ENCODE results near the gene KDM7A.
"Not testable (repeated sequence)": the region's sequence is repeated elsewhere in the genome, so short reads cannot be mapped to it uniquely, and the experiment has no call there.

DNA sequence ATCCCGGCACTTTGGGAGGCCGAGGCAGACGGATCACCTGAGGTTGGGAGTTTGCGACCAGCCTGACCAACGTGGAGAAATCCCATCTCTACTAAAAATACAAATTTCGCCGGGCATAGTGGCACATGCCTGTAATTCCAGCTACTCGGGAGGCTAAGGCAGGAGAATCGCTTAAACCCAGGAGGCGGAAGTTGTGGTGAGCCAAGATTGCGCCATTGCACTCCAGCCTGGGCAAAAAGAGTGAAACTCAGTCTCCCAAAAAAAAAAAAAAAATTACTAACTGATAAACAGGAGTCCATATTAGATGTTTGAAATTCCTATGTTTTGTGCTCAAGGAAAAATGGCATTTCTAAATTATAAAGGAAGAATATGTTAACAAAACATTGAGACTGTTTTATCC, 14.7 kb downstream of the KDM7A start:
- not testable (repeated sequence) for TF ChIP-seq RCOR1 (IDR thresholded peaks at IDR 0.05; ENCODE audit: low read depth, low read length); EHMT2 (IDR thresholded peaks at IDR 0.05; ENCODE audit: low read depth); CEBPB (IDR thresholded peaks at IDR 0.05); FOSL2 (IDR thresholded peaks at IDR 0.05); FOSL2 (CRISPR knock-in tag; IDR thresholded peaks at IDR 0.05); MYC (IDR thresholded peaks at IDR 0.05; ENCODE audit: borderline replicate concordance, low read length); MAFK (IDR thresholded peaks at IDR 0.05; ENCODE audit: partially characterized antibody); SMC3 (IDR thresholded peaks at IDR 0.05); POLR2A (IDR thresholded peaks at IDR 0.05; ENCODE audit: low read length); POLR2AphosphoS2 (conservative IDR thresholded peaks at IDR 0.05; ENCODE audit: low read length); EP300 (IDR thresholded peaks at IDR 0.05); RAD21 (conservative IDR thresholded peaks at IDR 0.05 in 1 of 2, IDR thresholded peaks at IDR 0.05 in 1 of 2)
- TF ChIP-seq, protein P1, sequence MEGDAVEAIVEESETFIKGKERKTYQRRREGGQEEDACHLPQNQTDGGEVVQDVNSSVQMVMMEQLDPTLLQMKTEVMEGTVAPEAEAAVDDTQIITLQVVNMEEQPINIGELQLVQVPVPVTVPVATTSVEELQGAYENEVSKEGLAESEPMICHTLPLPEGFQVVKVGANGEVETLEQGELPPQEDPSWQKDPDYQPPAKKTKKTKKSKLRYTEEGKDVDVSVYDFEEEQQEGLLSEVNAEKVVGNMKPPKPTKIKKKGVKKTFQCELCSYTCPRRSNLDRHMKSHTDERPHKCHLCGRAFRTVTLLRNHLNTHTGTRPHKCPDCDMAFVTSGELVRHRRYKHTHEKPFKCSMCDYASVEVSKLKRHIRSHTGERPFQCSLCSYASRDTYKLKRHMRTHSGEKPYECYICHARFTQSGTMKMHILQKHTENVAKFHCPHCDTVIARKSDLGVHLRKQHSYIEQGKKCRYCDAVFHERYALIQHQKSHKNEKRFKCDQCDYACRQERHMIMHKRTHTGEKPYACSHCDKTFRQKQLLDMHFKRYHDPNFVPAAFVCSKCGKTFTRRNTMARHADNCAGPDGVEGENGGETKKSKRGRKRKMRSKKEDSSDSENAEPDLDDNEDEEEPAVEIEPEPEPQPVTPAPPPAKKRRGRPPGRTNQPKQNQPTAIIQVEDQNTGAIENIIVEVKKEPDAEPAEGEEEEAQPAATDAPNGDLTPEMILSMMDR (IDR thresholded peaks at IDR 0.05), result not testable (repeated sequence)
- TF ChIP-seq, protein P2, sequence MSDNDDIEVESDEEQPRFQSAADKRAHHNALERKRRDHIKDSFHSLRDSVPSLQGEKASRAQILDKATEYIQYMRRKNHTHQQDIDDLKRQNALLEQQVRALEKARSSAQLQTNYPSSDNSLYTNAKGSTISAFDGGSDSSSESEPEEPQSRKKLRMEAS (IDR thresholded peaks at IDR 0.05), result not testable (repeated sequence)
- TF ChIP-seq, protein P3, sequence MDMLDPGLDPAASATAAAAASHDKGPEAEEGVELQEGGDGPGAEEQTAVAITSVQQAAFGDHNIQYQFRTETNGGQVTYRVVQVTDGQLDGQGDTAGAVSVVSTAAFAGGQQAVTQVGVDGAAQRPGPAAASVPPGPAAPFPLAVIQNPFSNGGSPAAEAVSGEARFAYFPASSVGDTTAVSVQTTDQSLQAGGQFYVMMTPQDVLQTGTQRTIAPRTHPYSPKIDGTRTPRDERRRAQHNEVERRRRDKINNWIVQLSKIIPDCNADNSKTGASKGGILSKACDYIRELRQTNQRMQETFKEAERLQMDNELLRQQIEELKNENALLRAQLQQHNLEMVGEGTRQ (IDR thresholded peaks at IDR 0.05), result not testable (repeated sequence)

Data from A549 (cell line).